ENCODE data around the gene IL19.
"Not testable (repeated sequence)": the region's sequence is repeated elsewhere in the genome, so short reads cannot be mapped to it uniquely, and the experiment has no call there.

DNA sequence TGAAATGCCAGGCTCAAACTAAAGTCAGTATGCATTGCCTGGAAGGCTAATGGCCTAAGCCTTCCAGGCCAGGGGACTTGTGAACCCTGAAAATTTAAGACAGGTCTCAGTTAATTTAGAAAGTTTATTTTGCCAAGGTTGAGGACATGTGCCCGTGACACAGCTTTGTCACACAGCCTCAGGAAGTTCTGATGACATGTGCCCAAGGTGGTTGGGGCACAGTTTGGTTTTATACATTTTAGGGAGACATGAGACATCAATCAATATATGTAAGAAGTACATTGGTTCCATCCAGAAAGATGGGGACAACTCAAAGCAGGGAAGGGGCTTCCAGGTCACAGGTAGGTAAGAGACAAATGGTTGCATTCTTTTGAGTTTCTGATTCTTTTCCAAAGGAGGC lies 4.8 kb upstream of the IL19 start:
- TF ChIP-seq CTCF (IDR thresholded peaks at IDR 0.05; ENCODE audit: low read length); EZH2 (IDR thresholded peaks at IDR 0.05; ENCODE audit: borderline replicate concordance, low read length): not testable (repeated sequence)
